Activated CD8-positive, alpha-beta T cell treated with anti-CD3 and anti-CD28 coated beads for 36 hours (primary cell): Measurements from ENCODE around the gene SPPL2C. TPM values are rescaled to one million over a fixed set of nuclear protein-coding genes. Genes with fewer than 3 reads are reported as not detected.

Source experiments
- ATAC-seq: fragments of 200-7000 bp; cut with Tn5 transposase; one replicate; pipeline ENCODE4 v1.10.0; 2021; ENCODE audit warnings: mild to moderate bottlenecking, moderate library complexity
- CTCF ChIA-PET: fragments of 350-600 bp; sonication (Branson Sonifier 250); formaldehyde crosslinking; loops from one replicate; lab custom pipeline; 2021; ENCODE audit warnings: antibody characterized with exemption; lab: Charles Lee
- POLR2A ChIA-PET: fragments of 350-600 bp; sonication (Branson Sonifier 250); formaldehyde crosslinking; loops from one replicate; lab custom pipeline; 2021; ENCODE audit warnings: antibody characterized with exemption; lab: Charles Lee
- DNase-seq: peaks from one replicate; pipeline ENCODE4 v3.0.0-alpha.2; 2020
- H3K27ac Mint-ChIP-seq: one replicate; pipeline ENCODE4 v1.8.0; 2021; ENCODE audit warnings: mild to moderate bottlenecking, mixed read lengths
- H3K27me3 Mint-ChIP-seq: one replicate; pipeline ENCODE4 v1.8.0; 2021; ENCODE audit warnings: mixed read lengths
- H3K36me3 Mint-ChIP-seq: one replicate; pipeline ENCODE4 v1.8.0; 2021; ENCODE audit warnings: low read depth, mixed read lengths
- H3K4me1 Mint-ChIP-seq: one replicate; pipeline ENCODE4 v1.8.0; 2021; ENCODE audit warnings: low read depth, mixed read lengths
- H3K4me3 Mint-ChIP-seq: one replicate; pipeline ENCODE4 v1.8.0; 2021; ENCODE audit warnings: mild to moderate bottlenecking, moderate library complexity, mixed read lengths
- H3K9me3 Mint-ChIP-seq: one replicate; pipeline ENCODE4 v1.8.0; 2021; ENCODE audit warnings: mixed read lengths
- intact Hi-C: fragments of 100-400 bp; cut with micrococcal nuclease; formaldehyde crosslinking; loops from one replicate; pipeline ENCODE4 v1.10.0; 2022
- total RNA-seq, 2 experiments: library from RNA; stranded (reverse); gene quantifications; one replicate each; pipeline ENCODE4 v1.2.3, GENCODE V29; 2021
- TF ChIP-seq, protein P1 (sequence below): fragments of 200-600 bp; IDR thresholded peaks from one replicate; pipeline ENCODE4 v1.8.0; 2022; ENCODE audit warnings: antibody characterized with exemption, mild to moderate bottlenecking

The SPPL2C gene
- total RNA-seq, result not detected

GRCh38 chr17:45844695-45845375 is at the start of gene SPPL2C:
Gene SPPL2C (plus strand): TSS chr17:45844881. CDS start chr17:45844907, 26 bp downstream.
- TF ChIP-seq, protein P1, sequence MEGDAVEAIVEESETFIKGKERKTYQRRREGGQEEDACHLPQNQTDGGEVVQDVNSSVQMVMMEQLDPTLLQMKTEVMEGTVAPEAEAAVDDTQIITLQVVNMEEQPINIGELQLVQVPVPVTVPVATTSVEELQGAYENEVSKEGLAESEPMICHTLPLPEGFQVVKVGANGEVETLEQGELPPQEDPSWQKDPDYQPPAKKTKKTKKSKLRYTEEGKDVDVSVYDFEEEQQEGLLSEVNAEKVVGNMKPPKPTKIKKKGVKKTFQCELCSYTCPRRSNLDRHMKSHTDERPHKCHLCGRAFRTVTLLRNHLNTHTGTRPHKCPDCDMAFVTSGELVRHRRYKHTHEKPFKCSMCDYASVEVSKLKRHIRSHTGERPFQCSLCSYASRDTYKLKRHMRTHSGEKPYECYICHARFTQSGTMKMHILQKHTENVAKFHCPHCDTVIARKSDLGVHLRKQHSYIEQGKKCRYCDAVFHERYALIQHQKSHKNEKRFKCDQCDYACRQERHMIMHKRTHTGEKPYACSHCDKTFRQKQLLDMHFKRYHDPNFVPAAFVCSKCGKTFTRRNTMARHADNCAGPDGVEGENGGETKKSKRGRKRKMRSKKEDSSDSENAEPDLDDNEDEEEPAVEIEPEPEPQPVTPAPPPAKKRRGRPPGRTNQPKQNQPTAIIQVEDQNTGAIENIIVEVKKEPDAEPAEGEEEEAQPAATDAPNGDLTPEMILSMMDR, result no peak
- ChIA-PET POLR2A (no interaction called here), CTCF (interaction anchor here (1.4 kb wide), 1 partner anchor 105 kb away, joined by 3 read pairs; no protein-coding TSS in a partner anchor)
- no peak for DNase-seq
- Mint-ChIP-seq H3K4me3 (no peak within 1 kb of the TSS), H3K36me3 (no peaks in the 10 kb centered on the region), H3K27ac (no peak within 1 kb of the TSS), H3K4me1 (no peaks in the 10 kb centered on the region), H3K27me3 (no peaks in the 10 kb centered on the region), H3K9me3 (no peaks in the 10 kb centered on the region)
- intact Hi-C loops, result no loop called here
- ATAC-seq, result no peak

DNA sequence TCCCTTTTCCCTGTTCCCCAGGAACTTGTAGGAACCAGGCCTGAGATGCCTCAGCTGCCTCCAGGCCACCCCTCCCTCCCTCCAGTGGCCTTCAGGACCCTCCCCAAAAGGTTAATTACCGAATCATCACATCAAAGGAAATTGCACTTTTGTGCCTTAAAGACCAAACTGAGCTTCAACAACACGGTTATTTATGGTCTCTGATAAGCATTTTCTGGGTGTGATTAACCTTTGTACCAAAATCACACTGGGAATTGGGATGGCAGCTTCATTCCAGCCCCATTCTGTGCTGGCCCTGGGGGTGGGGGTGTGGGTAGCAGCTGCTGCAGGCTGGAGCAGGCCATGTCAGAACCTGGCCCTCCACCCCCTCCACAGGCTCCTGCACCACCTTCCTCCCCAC is 43.9 kb upstream of the SPPL2C start:
- peaks cover 15% of the 10 kb centered on the region for H3K27me3 Mint-ChIP-seq
- no peak overlapping the region for H3K27ac Mint-ChIP-seq
- H3K4me1 Mint-ChIP-seq, result no peaks in the 10 kb centered on the region
- no peak overlapping the region for H3K4me3 Mint-ChIP-seq
- intact Hi-C loops, result no loop called here
- H3K9me3 Mint-ChIP-seq, result no peaks in the 10 kb centered on the region
- ATAC-seq, result no peak
- CTCF ChIA-PET, result interaction anchor here (2.1 kb wide), 1 partner anchor 161 kb away, joined by 4 read pairs; no protein-coding TSS in a partner anchor
- TF ChIP-seq, protein P1, result no peak
- POLR2A ChIA-PET, result interaction anchor here (1.0 kb wide), 1 partner anchor 9 kb away, joined by 3 read pairs; no protein-coding TSS in a partner anchor
- DNase-seq, result no peak
- H3K36me3 Mint-ChIP-seq, result no peaks in the 10 kb centered on the region

- H3K4me3 Mint-ChIP-seq, result no peak overlapping the region
- CTCF ChIA-PET, result interaction anchor here (2.1 kb wide), 1 partner anchor 162 kb away, joined by 4 read pairs; no protein-coding TSS in a partner anchor
- H3K27ac Mint-ChIP-seq, result no peak overlapping the region
- H3K9me3 Mint-ChIP-seq, result no peaks in the 10 kb centered on the region
- no peak for DNase-seq
- no peaks in the 10 kb centered on the region for H3K36me3 Mint-ChIP-seq
- peaks cover 14% of the 10 kb centered on the region for H3K27me3 Mint-ChIP-seq
- intact Hi-C loops, result no loop called here
- no peaks in the 10 kb centered on the region for H3K4me1 Mint-ChIP-seq
- POLR2A ChIA-PET, result interaction anchor here (1.0 kb wide), 1 partner anchor 9 kb away, joined by 3 read pairs; no protein-coding TSS in a partner anchor
- no peak for ATAC-seq
- TF ChIP-seq, protein P1, result no peak
Observed at GRCh38 chr17:45801421-45801820, 43.3 kb upstream of the SPPL2C start.

DNA sequence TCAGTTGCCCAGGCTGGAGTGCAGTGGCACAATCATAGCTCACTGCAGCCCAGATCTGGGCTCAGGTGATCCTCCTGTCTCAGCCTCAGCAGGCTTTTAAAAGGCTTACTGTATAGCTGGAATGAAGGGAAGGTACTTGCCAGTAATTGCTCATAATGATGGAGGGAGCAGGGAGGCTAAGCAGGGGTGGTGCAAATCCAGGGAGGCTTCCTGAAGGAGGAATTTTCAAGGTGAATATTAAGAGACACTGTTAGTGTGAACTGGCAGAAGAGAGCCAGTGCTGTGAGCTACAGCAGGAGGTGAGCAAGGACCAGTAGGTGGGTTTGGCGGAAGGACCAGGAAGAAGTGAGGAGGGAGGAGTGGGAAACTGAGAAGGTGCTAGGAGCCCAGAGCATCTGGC is 35.8 kb upstream of the SPPL2C start:
- ChIA-PET CTCF (no interaction called here), POLR2A (no interaction called here)
- Mint-ChIP-seq H3K27me3 (peaks cover 5% of the 10 kb centered on the region), H3K4me1 (no peaks in the 10 kb centered on the region), H3K9me3 (no peaks in the 10 kb centered on the region), H3K4me3 (no peak overlapping the region), H3K36me3 (no peaks in the 10 kb centered on the region), H3K27ac (no peak overlapping the region)
- TF ChIP-seq, protein P1, result no peak
- ATAC-seq (no peak), DNase-seq (no peak)
- intact Hi-C loops, result no loop called here

- H3K36me3 Mint-ChIP-seq, result no peaks in the 10 kb centered on the region
- ChIA-PET POLR2A (no interaction called here), CTCF (no interaction called here)
- no peak for ATAC-seq
- TF ChIP-seq, protein P1, result no peak
- H3K27me3 Mint-ChIP-seq, result peaks cover 9% of the 10 kb centered on the region
- H3K4me1 Mint-ChIP-seq, result no peaks in the 10 kb centered on the region
- intact Hi-C loops, result no loop called here
- H3K4me3 Mint-ChIP-seq, result no peak overlapping the region
- no peaks in the 10 kb centered on the region for H3K9me3 Mint-ChIP-seq
- no peak for DNase-seq
- H3K27ac Mint-ChIP-seq, result no peak overlapping the region
Observed at GRCh38 chr17:45809499-45809898, 35.2 kb upstream of the SPPL2C start.
